ENCODE measurements around the gene KRTAP10-8.

DNA sequence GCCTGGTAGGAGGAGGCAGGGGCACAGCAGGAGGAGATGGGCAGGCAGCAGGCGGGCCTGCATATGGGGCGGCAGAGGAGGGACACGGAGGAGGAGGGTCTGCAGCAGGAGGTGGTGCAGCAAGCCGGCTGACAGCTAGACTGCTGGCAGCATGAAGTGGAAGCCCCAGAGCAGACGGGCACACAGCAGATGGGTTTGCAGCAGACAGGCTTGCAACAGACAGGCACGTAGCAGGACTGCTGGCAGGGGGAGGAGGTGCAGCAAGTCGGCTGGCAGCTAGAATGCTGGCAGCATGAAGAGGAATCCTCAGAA, 32.1 kb upstream of the KRTAP10-8 start:
- TF ChIP-seq CTCF (IDR thresholded peaks at IDR 0.05) (no peak), REST (IDR thresholded peaks at IDR 0.05; ENCODE audit: insufficient read depth in 1 of 2, low read depth in 2 of 2, low read length in 1 of 2) (no peak)
